SK-N-SH treated with all-trans-retinoic acid at 6 μM for 48 hours (cell line): ENCODE data around the gene INSRR.

Experiments used
- ATAC-seq: fragments of 200-7000 bp; cut with Tn5 transposase; 3 replicates; pipeline ENCODE4 v1.9.1; 2020; ENCODE audit warnings: mild to moderate bottlenecking, moderate library complexity
- ARNTL ChIP-seq: fragments of 450-650 bp; formaldehyde crosslinking; IDR thresholded peaks from 2 replicates; pipeline ENCODE4 v1.5.0; 2020; ENCODE audit warnings: low read depth, mild to moderate bottlenecking, moderate library complexity, borderline replicate concordance
- BACH2 ChIP-seq: fragments of 250-450 bp; sonication (Bioruptor Pico); IDR thresholded peaks from 2 replicates; pipeline ENCODE4 v1.9.0; 2021; ENCODE audit warnings: mild to moderate bottlenecking, borderline replicate concordance
- CREB5 ChIP-seq: fragments of 250-450 bp; sonication (Bioruptor Pico); IDR thresholded peaks from 2 replicates; pipeline ENCODE4 v1.5.1; 2020; ENCODE audit warnings: low read depth, mild to moderate bottlenecking, moderate library complexity
- CSDC2 ChIP-seq: fragments of 250-450 bp; sonication (Bioruptor Pico); IDR thresholded peaks from 2 replicates; pipeline ENCODE4 v1.5.0; 2020; ENCODE audit warnings: mild to moderate bottlenecking, moderate library complexity
- CSRNP3 ChIP-seq: fragments of 250-450 bp; sonication (Bioruptor Pico); IDR thresholded peaks from 2 replicates; pipeline ENCODE4 v1.5.1; 2021; ENCODE audit warnings: mild to moderate bottlenecking, moderate library complexity
- GLIS3 ChIP-seq: fragments of 250-450 bp; sonication (Bioruptor Pico); IDR thresholded peaks from 2 replicates; pipeline ENCODE4 v1.5.0; 2020; ENCODE audit warnings: mild to moderate bottlenecking, moderate library complexity
- ISL1 ChIP-seq: fragments of 250-450 bp; sonication (Bioruptor Pico); IDR thresholded peaks from 2 replicates; pipeline ENCODE4 v2.1.2; 2022; ENCODE audit warnings: mild to moderate bottlenecking, moderate library complexity
- OSR1 ChIP-seq: fragments of 250-450 bp; sonication (Bioruptor Pico); IDR thresholded peaks from 2 replicates; pipeline ENCODE4 v1.8.0; 2022; ENCODE audit warnings: moderate library complexity, mild to moderate bottlenecking, inconsistent platforms
- PATZ1 ChIP-seq: fragments of 250-450 bp; sonication (Bioruptor Pico); IDR thresholded peaks from 2 replicates; pipeline ENCODE4 v1.8.0; 2020; ENCODE audit warnings: mild to moderate bottlenecking, moderate library complexity, borderline replicate concordance
- POU6F1 ChIP-seq: fragments of 250-450 bp; sonication (Bioruptor Pico); IDR thresholded peaks from 2 replicates; pipeline ENCODE4 v1.8.0; 2021; ENCODE audit warnings: low read depth, mild to moderate bottlenecking, moderate library complexity, borderline replicate concordance
- RARB ChIP-seq: fragments of 250-450 bp; sonication (Bioruptor Pico); IDR thresholded peaks from 2 replicates; pipeline ENCODE4 v1.8.0; 2021; ENCODE audit warnings: mild to moderate bottlenecking, moderate library complexity
- SNAI2 ChIP-seq: fragments of 250-450 bp; sonication (Bioruptor Pico); IDR thresholded peaks from 2 replicates; pipeline ENCODE4 v1.5.0; 2020; ENCODE audit warnings: mild to moderate bottlenecking, moderate library complexity
- TCF4 ChIP-seq: fragments of 250-450 bp; sonication (Bioruptor Pico); IDR thresholded peaks from 2 replicates; pipeline ENCODE4 v1.8.0; 2021; ENCODE audit warnings: mild to moderate bottlenecking, moderate library complexity, borderline replicate concordance
- TSHZ2 ChIP-seq: fragments of 250-450 bp; sonication (Bioruptor Pico); IDR thresholded peaks from 2 replicates; pipeline ENCODE4 v1.5.0; 2020; ENCODE audit warnings: mild to moderate bottlenecking, moderate library complexity
- ZC3H10 ChIP-seq: fragments of 250-450 bp; sonication (Bioruptor Pico); IDR thresholded peaks from 2 replicates; pipeline ENCODE4 v1.5.1; 2021; ENCODE audit warnings: mild to moderate bottlenecking, moderate library complexity
- ZFP3 ChIP-seq: fragments of 250-450 bp; sonication (Bioruptor Pico); IDR thresholded peaks from 2 replicates; pipeline ENCODE4 v1.5.0; 2020; ENCODE audit warnings: mild to moderate bottlenecking, moderate library complexity
- ZFP30 ChIP-seq: fragments of 450-650 bp; formaldehyde crosslinking; IDR thresholded peaks from 2 replicates; pipeline ENCODE4 v1.5.0; 2022; ENCODE audit warnings: mild to moderate bottlenecking, moderate library complexity
- ZNF565 ChIP-seq: fragments of 450-650 bp; formaldehyde crosslinking; conservative IDR thresholded peaks from 2 replicates; pipeline ENCODE4 v1.5.0; 2020; ENCODE audit warnings: low read depth, mild to moderate bottlenecking, moderate library complexity
- ZNF70 ChIP-seq: fragments of 450-650 bp; formaldehyde crosslinking; IDR thresholded peaks from 2 replicates; pipeline ENCODE4 v1.5.0; 2020; ENCODE audit warnings: mild to moderate bottlenecking, moderate library complexity
- ZNF8 ChIP-seq: fragments of 450-650 bp; formaldehyde crosslinking; IDR thresholded peaks from 2 replicates; pipeline ENCODE4 v1.5.0; 2020; ENCODE audit warnings: mild to moderate bottlenecking, moderate library complexity

INSRR gene

GRCh38 chr1:156869455-156869854 lies 10.5 kb upstream of the INSRR start (continued):
- TF ChIP-seq CSRNP3: no peak

- ATAC-seq: no peak
- no peak for TF ChIP-seq RARB (CRISPR knock-in tag)
Observed at GRCh38 chr1:156868341-156868740, 9.4 kb upstream of the INSRR start.

- TF ChIP-seq PATZ1 (CRISPR knock-in tag) (no peak), ZFP30 (CRISPR knock-in tag) (no peak), ZNF565 (no peak), CREB5 (no peak), TSHZ2 (CRISPR knock-in tag) (no peak), BACH2 (CRISPR knock-in tag) (no peak), SNAI2 (CRISPR knock-in tag) (no peak), ZNF70 (CRISPR knock-in tag) (no peak), RARB (CRISPR knock-in tag) (no peak), ARNTL (CRISPR knock-in tag) (no peak), ZNF8 (CRISPR knock-in tag) (no peak), CSDC2 (CRISPR knock-in tag) (no peak), ZC3H10 (CRISPR knock-in tag) (no peak), POU6F1 (CRISPR knock-in tag) (no peak), ISL1 (CRISPR knock-in tag) (no peak), ZFP3 (CRISPR knock-in tag) (no peak), GLIS3 (no peak), OSR1 (no peak)
Observed at GRCh38 chr1:156866249-156866909, 7.5 kb upstream of the INSRR start.

GRCh38 chr1:156865865-156866248 lies 6.9 kb upstream of the INSRR start:
- TF ChIP-seq TCF4 (CRISPR knock-in tag): no peak
- no peak for ATAC-seq

More at GRCh38 chr1:156866249-156866909, 7.5 kb upstream of the INSRR start:
- no peak for ATAC-seq
